ELR (cell line): ENCODE data around the gene SIRT2.
"Not testable (repeated sequence)": the region's sequence is repeated elsewhere in the genome, so short reads cannot be mapped to it uniquely, and the experiment has no call there.

Source experiments
- DNase-seq: peaks from one replicate; pipeline ENCODE4 v3.0.0-alpha.2; 2015; ENCODE audit warnings: low read depth

The SIRT2 gene

GRCh38 chr19:38899447-38900201 lies at the start of gene SIRT2, which contains the start of gene NFKBIB:
Gene SIRT2, minus strand, starts transcription at chr19:38899618. Its CDS starts 97 bp downstream, at chr19:38899521.
Gene NFKBIB, plus strand, starts transcription at chr19:38899969. Its CDS starts 64 bp downstream, at chr19:38900033.
- peak; percentile 100 for DNase-seq

GRCh38 chr19:38946229-38947010 lies 47.0 kb upstream of the SIRT2 start:
- DNase-seq = no peak

DNA sequence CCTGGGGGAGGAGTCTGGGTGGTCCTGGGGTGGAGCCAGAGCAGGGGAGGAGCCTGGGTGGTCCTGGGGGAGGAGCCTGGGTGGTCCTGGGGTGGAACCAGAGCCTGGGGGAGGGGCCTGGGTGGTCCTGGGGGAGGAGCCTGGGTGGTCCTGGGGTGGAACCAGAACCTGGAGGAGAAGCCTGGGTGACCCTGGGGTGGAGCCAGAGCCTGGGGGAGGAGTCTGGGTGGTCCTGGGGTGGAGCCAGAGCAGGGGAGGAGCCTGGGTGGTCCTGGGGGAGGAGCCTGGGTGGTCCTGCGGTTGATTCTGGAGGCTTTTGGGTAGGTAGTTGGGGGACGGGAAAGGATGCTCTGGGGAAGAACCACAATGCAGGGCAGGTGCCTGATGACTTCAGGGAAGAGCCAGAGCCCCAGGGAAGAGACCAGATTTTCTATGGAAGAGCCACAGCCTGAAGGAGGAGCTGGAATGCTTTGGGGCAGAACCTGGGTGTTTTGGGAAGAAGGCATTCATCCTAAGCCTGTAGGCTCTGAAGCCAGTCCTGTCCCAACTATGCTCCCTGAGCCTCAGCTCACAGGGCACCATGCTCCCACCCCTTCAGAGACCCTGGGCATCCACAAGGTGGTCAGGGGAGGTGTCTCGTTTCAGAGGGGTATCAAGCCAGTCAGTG lies 46.3 kb upstream of the SIRT2 start:
- DNase-seq = peak; percentile 9

DNA sequence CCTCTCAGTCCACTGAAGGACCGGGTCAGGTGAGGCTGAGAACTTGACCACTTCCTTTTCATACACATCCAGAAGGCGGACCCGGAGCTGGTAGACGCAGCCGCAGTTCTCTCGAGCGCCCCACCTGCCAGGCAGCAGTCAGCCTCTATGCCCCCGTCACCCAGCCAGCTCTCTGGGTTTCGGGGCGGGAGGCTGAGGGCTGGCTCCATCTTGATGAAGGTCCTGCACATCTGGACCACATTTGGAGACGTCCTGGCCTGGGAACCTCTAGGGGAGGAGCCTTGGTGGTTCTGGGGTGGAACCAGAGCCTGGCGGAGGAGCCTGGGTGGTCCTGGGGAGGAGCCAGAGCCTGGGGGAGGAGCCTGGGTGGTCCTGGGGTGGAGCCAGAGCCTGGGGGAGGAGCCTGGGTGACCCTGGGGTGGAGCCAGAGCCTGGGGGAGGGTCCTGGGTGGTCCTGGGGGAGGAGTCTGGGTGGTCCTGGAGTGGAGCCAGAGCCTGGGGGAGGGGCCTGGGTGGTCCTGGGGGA lies 45.6 kb upstream of the SIRT2 start:
- DNase-seq = peak; percentile 19

- DNase-seq = no peak
Measured at GRCh38 chr19:38942471-38943181, 43.2 kb upstream of the SIRT2 start.

DNA sequence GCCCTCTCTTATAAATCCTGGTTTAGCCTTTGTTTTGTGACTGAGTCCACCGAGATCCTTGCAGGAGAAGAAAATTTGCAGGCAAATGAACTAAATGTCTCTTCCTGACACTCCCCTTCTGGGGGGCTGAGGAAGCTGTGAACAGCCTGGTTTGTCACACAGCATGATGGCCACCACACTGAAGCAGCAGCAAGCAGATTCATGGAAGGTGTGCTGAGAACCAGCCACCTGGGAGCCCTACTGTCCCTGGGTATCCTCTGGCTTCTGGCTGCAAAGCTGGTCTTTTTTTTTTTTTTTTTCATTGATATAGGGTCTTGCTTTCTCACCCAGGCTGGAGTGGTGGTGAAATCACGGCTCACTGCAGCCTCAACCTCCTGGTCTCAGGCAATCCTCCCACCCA lies 42.6 kb upstream of the SIRT2 start:
- no peak for DNase-seq

DNA sequence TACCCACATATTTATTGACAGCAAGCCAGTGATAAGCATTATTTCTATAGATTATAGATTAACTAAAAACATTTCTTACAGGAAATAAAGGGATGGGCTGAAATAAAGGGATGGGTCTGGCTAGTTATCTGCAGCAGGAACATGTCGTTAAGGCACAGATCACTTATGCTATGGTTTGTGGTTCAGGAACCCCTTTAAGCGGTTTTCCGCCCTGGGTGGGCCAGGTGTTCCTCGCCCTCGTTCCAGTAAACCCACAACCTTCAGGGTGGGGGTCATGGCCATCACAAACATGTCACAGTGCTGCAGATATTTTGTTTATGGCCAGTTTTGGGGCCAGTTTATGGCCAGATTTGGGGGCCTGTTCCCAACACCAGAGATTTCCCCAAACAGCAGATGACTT lies 42.0 kb upstream of the SIRT2 start:
- DNase-seq = not testable (repeated sequence)

GRCh38 chr19:38939957-38940356 lies 40.5 kb upstream of the SIRT2 start:
- DNase-seq = no peak

DNA sequence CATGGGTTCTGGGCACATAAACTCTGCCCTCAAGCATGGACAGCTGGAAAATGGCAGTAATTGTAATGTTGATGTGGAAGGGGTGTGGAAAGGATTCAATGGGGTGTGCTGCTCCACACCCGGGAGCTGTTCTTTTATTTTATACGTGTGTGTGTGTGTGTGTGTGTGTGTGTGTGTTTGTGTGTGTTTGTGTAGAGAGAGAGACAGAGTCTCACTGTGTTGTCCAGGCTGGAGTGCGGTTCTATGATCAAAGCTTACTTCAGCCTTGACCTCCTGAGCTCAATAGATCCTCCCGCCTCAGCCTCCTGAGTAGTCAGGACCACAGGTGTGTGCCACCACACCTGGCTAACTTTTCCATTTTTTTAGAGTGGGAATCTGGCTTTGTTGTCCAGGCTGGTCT lies 34.1 kb upstream of the SIRT2 start:
- no peak for DNase-seq

GRCh38 chr19:38932425-38933179 lies 33.2 kb upstream of the SIRT2 start:
- DNase-seq = peak; percentile 55

DNA sequence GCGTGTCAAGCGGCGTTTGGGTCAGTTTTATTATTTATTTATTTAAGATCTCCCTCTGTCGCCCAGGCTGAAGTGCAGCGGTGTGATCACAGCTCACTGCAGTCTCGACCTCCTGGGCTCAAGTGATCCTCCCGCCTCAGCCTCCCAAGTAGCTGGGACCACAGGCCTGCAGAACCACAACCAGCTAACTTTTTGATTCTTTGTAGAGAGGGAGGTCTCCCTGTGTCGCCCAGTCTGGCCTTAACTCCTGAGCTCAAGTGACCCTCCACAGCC lies 32.0 kb upstream of the SIRT2 start:
- DNase-seq = no peak

- DNase-seq = peak; percentile 99
Measured at GRCh38 chr19:38930776-38931520, 31.5 kb upstream of the SIRT2 start, which contains the start of gene MRPS12. Gene MRPS12, plus strand, starts transcription at chr19:38930944. Its CDS starts 351 bp downstream, at chr19:38931295.

DNA sequence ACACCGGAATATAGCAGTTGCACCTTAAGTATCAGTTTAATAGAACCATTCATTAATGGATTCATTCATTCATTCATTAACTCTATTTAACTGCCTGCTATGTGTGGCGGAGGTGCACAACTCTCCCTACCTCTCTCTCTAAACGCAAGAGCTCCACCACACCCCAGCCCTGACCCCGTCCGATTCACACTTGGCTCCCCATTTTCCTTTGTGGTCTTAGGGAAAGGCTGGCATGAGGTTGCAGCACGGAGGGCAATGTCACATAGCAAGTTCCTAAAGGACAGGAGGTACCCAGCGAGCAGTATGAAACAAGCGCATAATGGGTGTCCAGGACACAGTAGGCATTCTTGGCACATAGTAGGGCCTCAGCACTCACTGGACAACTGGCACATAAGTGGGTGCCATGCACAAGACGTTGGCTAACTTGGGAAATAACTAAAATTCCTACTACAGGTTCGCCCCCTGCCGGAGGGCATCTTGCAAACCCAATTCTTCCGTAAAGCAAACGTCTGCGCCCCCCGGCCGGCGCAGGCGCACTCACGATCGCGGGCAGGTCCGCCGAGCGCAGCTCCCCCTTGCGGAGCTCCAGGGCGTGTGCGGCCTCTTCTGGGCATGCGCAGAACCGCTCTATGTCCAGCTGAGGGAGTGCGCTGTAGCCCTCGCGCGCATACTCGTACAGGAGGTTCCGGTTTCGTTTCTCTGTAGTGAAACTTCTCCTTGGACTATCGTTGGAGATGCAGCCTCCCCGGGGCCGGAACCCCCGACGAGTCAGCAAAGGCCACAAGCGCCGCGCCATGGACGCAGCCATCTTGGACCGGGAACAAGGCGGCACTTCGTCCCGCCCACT lies 30.7 kb upstream of the SIRT2 start, which contains the start of gene SARS2:
Gene SARS2, minus strand, starts transcription at position 835 of the 847 bp plus-strand sequence. Its CDS starts 27 bp downstream, at position 808.
- peak; percentile 93 for DNase-seq

- no peak for DNase-seq
Measured at GRCh38 chr19:38928391-38929001, 29.1 kb upstream of the SIRT2 start.

GRCh38 chr19:38924388-38924787 lies 25.0 kb upstream of the SIRT2 start:
- DNase-seq = no peak

DNA sequence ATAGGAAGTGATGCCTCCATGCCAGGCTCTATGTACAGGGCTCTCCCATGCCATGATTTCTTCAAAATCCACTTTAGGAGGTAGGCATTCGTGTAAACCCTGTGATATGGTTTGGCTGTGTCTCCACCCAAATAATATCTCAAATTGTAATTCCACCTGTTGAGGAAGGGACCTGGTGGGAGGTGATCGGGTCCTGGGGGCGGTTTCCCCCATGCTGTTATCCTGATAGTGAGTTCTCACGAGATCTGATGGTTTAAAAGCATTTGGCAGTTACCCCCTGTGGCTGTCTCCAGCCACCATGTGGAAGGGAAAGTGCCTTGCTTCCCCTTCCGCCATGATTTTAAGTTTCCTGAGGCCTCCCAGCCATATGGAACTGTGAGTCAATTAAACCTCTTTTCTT lies 23.1 kb upstream of the SIRT2 start:
- no peak for DNase-seq

DNA sequence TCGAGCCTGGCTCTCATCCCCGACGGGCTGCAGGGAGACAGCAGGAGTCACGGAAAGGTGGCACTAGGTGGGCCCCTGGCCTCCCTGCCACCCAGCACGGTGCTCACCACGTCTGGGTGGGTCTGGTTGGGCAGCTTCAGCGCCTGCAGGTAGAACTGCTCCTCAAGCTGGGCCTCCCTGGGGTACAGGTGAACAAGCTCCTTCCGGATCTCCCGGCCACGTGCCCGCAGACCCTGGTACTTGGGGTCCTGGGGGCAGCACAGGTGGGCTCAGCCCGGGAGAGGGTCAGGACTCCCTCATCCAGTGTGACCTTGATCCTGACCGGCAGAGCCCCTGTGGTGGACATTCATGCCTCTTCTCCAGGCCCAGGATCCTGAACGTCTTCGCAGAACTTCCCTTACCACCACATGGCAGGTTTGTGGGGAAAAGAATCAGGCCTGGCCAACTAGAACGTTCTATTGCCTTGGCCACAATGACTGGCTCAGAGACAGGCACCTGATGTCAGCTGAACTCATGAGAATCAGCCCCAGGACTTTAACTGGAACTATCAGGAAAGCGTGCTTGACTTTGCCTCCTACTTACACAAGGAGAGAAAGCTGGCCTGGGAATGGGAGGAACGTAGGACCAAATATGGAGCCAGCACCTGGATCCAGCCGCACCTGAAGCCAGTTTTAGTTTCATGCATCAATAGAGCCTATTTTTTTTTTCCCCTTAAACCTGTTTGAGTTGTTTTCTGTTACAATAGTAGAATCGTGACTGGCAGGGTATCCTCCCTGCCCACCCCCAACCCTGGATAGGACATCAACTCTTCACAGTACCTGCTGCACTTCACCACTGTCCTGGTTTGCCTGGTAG lies 22.2 kb upstream of the SIRT2 start:
- no peak for DNase-seq
